DMS53 (cell line): ENCODE results near the gene LINS1.

Experiments used
- DNase-seq: peaks from one replicate; lab custom pipeline; 2025; lab: John Stamatoyannopoulos, UW

LINS1 gene

GRCh38 chr15:100553468-100553867, 48.5 kb downstream of the LINS1 start:
- no peak for DNase-seq

- no peak for DNase-seq
These were observed 54.0 kb downstream of the LINS1 start for GRCh38 chr15:100547961-100548360.

- DNase-seq, result no peak
These were observed 57.0 kb downstream of the LINS1 start for GRCh38 chr15:100544946-100545345.

- DNase-seq, result no peak
These were observed 57.6 kb downstream of the LINS1 start for GRCh38 chr15:100544338-100544841.

- no peak for DNase-seq
These were observed 59.7 kb downstream of the LINS1 start for GRCh38 chr15:100542290-100542689.

GRCh38 chr15:100537331-100537730, 64.7 kb downstream of the LINS1 start:
- DNase-seq, result no peak

GRCh38 chr15:100536733-100537132, 65.3 kb downstream of the LINS1 start:
- no peak for DNase-seq

- DNase-seq, result no peak
These were observed 68.1 kb downstream of the LINS1 start for GRCh38 chr15:100533886-100534285.

- DNase-seq, result no peak
These were observed 70.1 kb downstream of the LINS1 start for GRCh38 chr15:100531823-100532327.

- DNase-seq, result no peak
These were observed 70.8 kb downstream of the LINS1 start for GRCh38 chr15:100531204-100531603.

- no peak for DNase-seq
These were observed 72.4 kb downstream of the LINS1 start for GRCh38 chr15:100529556-100529955.

- DNase-seq, result no peak
These were observed 73.1 kb downstream of the LINS1 start, which contains the start of gene CERS3 for GRCh38 chr15:100528833-100529428. TSS of gene CERS3 (minus strand) at chr15:100528950. CDS start at chr15:100501849, 27,101 bp downstream.

GRCh38 chr15:100526027-100526481, 75.9 kb downstream of the LINS1 start:
- no peak for DNase-seq

GRCh38 chr15:100525436-100525835, 76.5 kb downstream of the LINS1 start:
- DNase-seq, result no peak

GRCh38 chr15:100524326-100524725, 77.7 kb downstream of the LINS1 start:
- no peak for DNase-seq

- no peak for DNase-seq
These were observed 80.1 kb downstream of the LINS1 start for GRCh38 chr15:100521907-100522306.

GRCh38 chr15:100520132-100520921, 81.7 kb downstream of the LINS1 start:
- DNase-seq, result no peak

GRCh38 chr15:100517846-100518245, 84.1 kb downstream of the LINS1 start:
- DNase-seq, result no peak
